T1000 (cell line): ENCODE results near the gene ARHGEF4.
A peak's percentile ranks its signal among the peaks of the same experiment; 100 is the strongest.

Experiments
- DNase-seq: peaks from one replicate; lab custom pipeline; 2025; ENCODE audit warnings: mixed read lengths; lab: John Stamatoyannopoulos, UW

ARHGEF4 gene

GRCh38 chr2:130819608-130820278 is 17.0 kb upstream of the ARHGEF4 start:
- no peak for DNase-seq

GRCh38 chr2:130820279-130820861 is 16.3 kb upstream of the ARHGEF4 start:
- peak; percentile 40 for DNase-seq

GRCh38 chr2:130821867-130822266 is 14.8 kb upstream of the ARHGEF4 start:
- DNase-seq: no peak

GRCh38 chr2:130822766-130823165 is 13.9 kb upstream of the ARHGEF4 start:
- no peak for DNase-seq

- DNase-seq: no peak
Measured at GRCh38 chr2:130823171-130823885, 13.4 kb upstream of the ARHGEF4 start.

GRCh38 chr2:130823886-130824491 is 12.7 kb upstream of the ARHGEF4 start:
- no peak for DNase-seq

GRCh38 chr2:130824492-130825061 is 12.1 kb upstream of the ARHGEF4 start:
- DNase-seq: peak; percentile 57

- DNase-seq: no peak
Measured at GRCh38 chr2:130825231-130825965, 11.3 kb upstream of the ARHGEF4 start.

- DNase-seq: no peak
Measured at GRCh38 chr2:130825966-130826253, 10.8 kb upstream of the ARHGEF4 start.

GRCh38 chr2:130826419-130826818 is 10.3 kb upstream of the ARHGEF4 start:
- no peak for DNase-seq

GRCh38 chr2:130826821-130827501 is 9.8 kb upstream of the ARHGEF4 start:
- DNase-seq: no peak

- DNase-seq: peak; percentile 66
Measured at GRCh38 chr2:130827502-130828251, 9.0 kb upstream of the ARHGEF4 start.

- no peak for DNase-seq
Measured at GRCh38 chr2:130828461-130828860, 8.3 kb upstream of the ARHGEF4 start.

- peak; percentile 31 for DNase-seq
Measured at GRCh38 chr2:130829015-130829414, 7.7 kb upstream of the ARHGEF4 start.

GRCh38 chr2:130830538-130830937 is 6.2 kb upstream of the ARHGEF4 start:
- no peak for DNase-seq

GRCh38 chr2:130831356-130831755 is 5.4 kb upstream of the ARHGEF4 start:
- no peak for DNase-seq

- no peak for DNase-seq
Measured at GRCh38 chr2:130832296-130832940, 4.3 kb upstream of the ARHGEF4 start.

- no peak for DNase-seq
Measured at GRCh38 chr2:130834091-130834930, 2.4 kb upstream of the ARHGEF4 start.
